MM.1S (cell line): Measurements from ENCODE around the gene TBR1.

Experiments used
- DNase-seq: peaks from one replicate; pipeline ENCODE4 v3.0.0-alpha.2; 2015
- H2AFZ ChIP-seq: fragments of 300-600 bp; sonication (generic); 2 replicates; pipeline ENCODE4 v1.6.0; 2016; ENCODE audit warnings: antibody characterized with exemption, low read length
- H3F3A ChIP-seq: fragments of 300-600 bp; sonication (generic); 2 replicates; pipeline ENCODE4 v1.6.1; 2016; ENCODE audit warnings: mild to moderate bottlenecking, antibody characterized with exemption, low read length, moderate library complexity, mixed read lengths; ENCODE audit not compliant: insufficient read depth
- H3K27ac ChIP-seq: fragments of 300-600 bp; sonication (generic); 2 replicates; pipeline ENCODE4 v1.5.1; 2016; ENCODE audit warnings: mild to moderate bottlenecking, low read length
- H3K27me3 ChIP-seq: fragments of 300-600 bp; sonication (generic); replicated peaks from 2 replicates; pipeline ENCODE4 v1.6.0; 2016; ENCODE audit warnings: low read length; ENCODE audit not compliant: insufficient read depth
- H3K36me3 ChIP-seq: fragments of 300-600 bp; sonication (generic); replicated peaks from 2 replicates; pipeline ENCODE4 v1.6.1; 2016; ENCODE audit warnings: mild to moderate bottlenecking, low read length, mixed read lengths; ENCODE audit not compliant: insufficient read depth
- H3K4me1 ChIP-seq: fragments of 300-600 bp; sonication (generic); 2 replicates; pipeline ENCODE4 v1.6.1; 2016; ENCODE audit warnings: low read length, mixed read lengths
- H3K4me2 ChIP-seq: fragments of 300-600 bp; sonication (generic); 2 replicates; pipeline ENCODE4 v1.6.0; 2016; ENCODE audit warnings: low read depth, low read length
- H3K4me3 ChIP-seq: fragments of 300-600 bp; sonication (generic); 2 replicates; pipeline ENCODE4 v1.5.1; 2016; ENCODE audit warnings: low read length, mixed read lengths
- H3K79me2 ChIP-seq: fragments of 300-600 bp; sonication (generic); 2 replicates; pipeline ENCODE4 v1.6.1; 2016; ENCODE audit warnings: mixed run types, low read length, mixed read lengths
- H3K9ac ChIP-seq: fragments of 300-600 bp; sonication (generic); 2 replicates; pipeline ENCODE4 v1.6.1; 2016; ENCODE audit warnings: low read length, mixed read lengths
- H3K9me2 ChIP-seq: fragments of 300-600 bp; sonication (generic); replicated peaks from 2 replicates; pipeline ENCODE4 v1.6.1; 2016; ENCODE audit warnings: mild to moderate bottlenecking, low read length, mixed read lengths; ENCODE audit not compliant: insufficient read depth
- H3K9me3 ChIP-seq: fragments of 300-600 bp; sonication (generic); replicated peaks from 2 replicates; pipeline ENCODE4 v1.6.1; 2016; ENCODE audit warnings: mild to moderate bottlenecking, low read length, mixed read lengths; ENCODE audit not compliant: insufficient read depth
- H4K20me1 ChIP-seq: fragments of 300-600 bp; sonication (generic); 2 replicates; pipeline ENCODE4 v1.6.1; 2016; ENCODE audit warnings: mild to moderate bottlenecking, low read length, moderate library complexity, mixed read lengths; ENCODE audit not compliant: insufficient read depth
- CTCF ChIP-seq: fragments of 300-600 bp; sonication (generic); IDR thresholded peaks from 2 replicates; pipeline ENCODE4 v1.5.1; 2016; ENCODE audit warnings: antibody characterized with exemption, low read length, mixed read lengths
- EZH2 ChIP-seq: fragments of 300-600 bp; sonication (generic); optimal IDR thresholded peaks from 2 replicates; pipeline ENCODE3; 2017; ENCODE audit warnings: low read depth, mild to moderate bottlenecking, antibody characterized with exemption, low read length, mixed read lengths
- EZH2phosphoT487 ChIP-seq: fragments of 300-600 bp; sonication (generic); IDR thresholded peaks from 2 replicates; pipeline ENCODE4 v1.6.1; 2018; ENCODE audit warnings: antibody characterized with exemption, low read length

The TBR1 gene

GRCh38 chr2:161474920-161475319 lies 58.8 kb downstream of the TBR1 start:
- DNase-seq = no peak
- Histone ChIP-seq H3K9me2 (no peaks in the 10 kb centered on the region), H3K9me3 (no peaks in the 10 kb centered on the region), H3F3A (no peaks in the 10 kb centered on the region), H3K27me3 (no peaks in the 10 kb centered on the region), H3K79me2 (no peaks in the 10 kb centered on the region), H3K4me3 (no peak overlapping the region), H3K36me3 (no peaks in the 10 kb centered on the region), H3K4me1 (no peaks in the 10 kb centered on the region), H3K9ac (no peak overlapping the region), H4K20me1 (no peaks in the 10 kb centered on the region), H2AFZ (no peak overlapping the region), H3K4me2 (no peak overlapping the region), H3K27ac (no peak overlapping the region)
- no peak for TF ChIP-seq EZH2phosphoT487
- no peak for TF ChIP-seq CTCF
- TF ChIP-seq EZH2 = no peak
